HFFc6 (cell line): Measurements from ENCODE around the gene ZNF181. TPM values are rescaled to one million over a fixed set of nuclear protein-coding genes. Genes with fewer than 3 reads are reported as not detected.

Experiments used
- DNase-seq: peaks from one replicate; pipeline ENCODE4 v3.0.0-alpha.2; 2018
- H3K27ac Mint-ChIP-seq: 2 replicates; pipeline ENCODE4 v1.8.0; 2020; ENCODE audit warnings: mild to moderate bottlenecking, mixed read lengths
- H3K27me3 Mint-ChIP-seq: 2 replicates; pipeline ENCODE4 v1.8.0; 2021; ENCODE audit warnings: mild to moderate bottlenecking, moderate library complexity, mixed read lengths; ENCODE audit not compliant: insufficient read depth
- H3K36me3 Mint-ChIP-seq: 2 replicates; pipeline ENCODE4 v1.8.0; 2021; ENCODE audit warnings: low read depth, mixed read lengths
- H3K4me1 Mint-ChIP-seq: 2 replicates; pipeline ENCODE4 v1.8.0; 2020; ENCODE audit warnings: low read depth, mixed read lengths
- H3K4me3 Mint-ChIP-seq: 2 replicates; pipeline ENCODE4 v1.8.0; 2020; ENCODE audit warnings: mild to moderate bottlenecking, moderate library complexity, mixed read lengths
- H3K9me3 Mint-ChIP-seq: 2 replicates; pipeline ENCODE4 v1.8.0; 2020; ENCODE audit warnings: mild to moderate bottlenecking, mixed read lengths
- CTCF ChIP-seq: fragments of 200-600 bp; sonication (generic); IDR thresholded peaks from 2 replicates; pipeline ENCODE4 v1.5.0; 2021; ENCODE audit warnings: antibody characterized with exemption, mild to moderate bottlenecking
- total RNA-seq, 6 experiments: library from RNA; stranded (reverse); fragmentation: NEBNext Ultra II Directional; extraction: Animal tissue kit (Norgen Biotek cat#: 25700); gene quantifications; 2 replicates in 1 of 6; 3 replicates in 5 of 6; pipeline ENCODE4 v1.2.3, GENCODE V29; 2021

ZNF181 gene
- total RNA-seq, 6 experiments from 2014 or later: 3.7 to 5.6 (median 4.4) TPM

GRCh38 chr19:34788074-34788473 is 54.0 kb downstream of the ZNF181 start:
- DNase-seq: no peak
- no peak for TF ChIP-seq CTCF
- H3K36me3 Mint-ChIP-seq: no peaks in the 10 kb centered on the region; the same call in 1 of the 2 replicates
- no peak overlapping the region for H3K27ac Mint-ChIP-seq
- peaks cover 4% of the 10 kb centered on the region for H3K4me1 Mint-ChIP-seq
- peaks cover 5% of the 10 kb centered on the region for H3K27me3 Mint-ChIP-seq
- H3K9me3 Mint-ChIP-seq: no peaks in the 10 kb centered on the region
- no peak overlapping the region for H3K4me3 Mint-ChIP-seq

GRCh38 chr19:34793565-34793964 is 59.5 kb downstream of the ZNF181 start:
- Mint-ChIP-seq H3K36me3 (no peaks in the 10 kb centered on the region; the same call in 1 of the 2 replicates), H3K4me1 (peaks cover 21% of the 10 kb centered on the region), H3K27ac (peak overlapping the region; percentile 77), H3K4me3 (peak overlapping the region; percentile 80), H3K27me3 (peaks cover 3% of the 10 kb centered on the region; the same call in 1 of the 2 replicates), H3K9me3 (no peaks in the 10 kb centered on the region)
- TF ChIP-seq CTCF: no peak
- no peak for DNase-seq

- peaks cover 9% of the 10 kb centered on the region; the same call in 1 of the 2 replicates for H3K27me3 Mint-ChIP-seq
- H3K36me3 Mint-ChIP-seq: no peaks in the 10 kb centered on the region; the same call in 1 of the 2 replicates
- H3K27ac Mint-ChIP-seq: peak overlapping the region; percentile 77
- no peaks in the 10 kb centered on the region for H3K9me3 Mint-ChIP-seq
- H3K4me1 Mint-ChIP-seq: peaks cover 21% of the 10 kb centered on the region
- no peak for DNase-seq
- TF ChIP-seq CTCF: no peak
- H3K4me3 Mint-ChIP-seq: peak overlapping the region; percentile 80; the same call in 1 of the 2 replicates
Measured at GRCh38 chr19:34794066-34794960, 60.3 kb downstream of the ZNF181 start.

Other genes with a start within 250 kb of the ZNF181 start
- under 1 TPM in 1 of 6 experiments, not detected in 5; 0.10 TPM for gene SCGB2B2, start 57.1 kb upstream of the ZNF181 start, total RNA-seq
- 10 to 100 TPM in 3 of 6 experiments, 1 to 10 TPM in 3; 8.6 to 12.0 (median 9.7) TPM for gene ZNF302, start 56.6 kb upstream of the ZNF181 start, total RNA-seq
- 1 to 10 TPM; 4.1 to 5.6 (median 4.8) TPM for gene ZNF599, start 39.0 kb downstream of the ZNF181 start, total RNA-seq
- gene ZNF30, start 192.7 kb downstream of the ZNF181 start, total RNA-seq: 1 to 10 TPM; 1.9 to 3.1 (median 2.2) TPM
- gene ZNF792, start 230.0 kb downstream of the ZNF181 start, total RNA-seq: 1 to 10 TPM; 2.7 to 3.2 (median 3.0) TPM